B cell (primary cell): ENCODE data around the gene ASTL.

Experiments
- CTCF ChIP-seq: fragments of 200-600 bp; IDR thresholded peaks from one replicate; pipeline ENCODE4 v1.8.0; 2022; ENCODE audit warnings: antibody characterized with exemption, mild to moderate bottlenecking
- EZH2 ChIP-seq: IDR thresholded peaks from 2 replicates; pipeline ENCODE4 v1.6.1; 2012; ENCODE audit warnings: borderline replicate concordance, low read depth, mild to moderate bottlenecking, moderate library complexity, low read length; ENCODE audit not compliant: insufficient read depth, poor library complexity, severe bottlenecking

- TF ChIP-seq CTCF: no peak
- TF ChIP-seq EZH2: no peak
Measured at GRCh38 chr2:96154506-96155380, 16.4 kb upstream of the ASTL start.
